Measurements from ENCODE around the gene FZD2.

DNA sequence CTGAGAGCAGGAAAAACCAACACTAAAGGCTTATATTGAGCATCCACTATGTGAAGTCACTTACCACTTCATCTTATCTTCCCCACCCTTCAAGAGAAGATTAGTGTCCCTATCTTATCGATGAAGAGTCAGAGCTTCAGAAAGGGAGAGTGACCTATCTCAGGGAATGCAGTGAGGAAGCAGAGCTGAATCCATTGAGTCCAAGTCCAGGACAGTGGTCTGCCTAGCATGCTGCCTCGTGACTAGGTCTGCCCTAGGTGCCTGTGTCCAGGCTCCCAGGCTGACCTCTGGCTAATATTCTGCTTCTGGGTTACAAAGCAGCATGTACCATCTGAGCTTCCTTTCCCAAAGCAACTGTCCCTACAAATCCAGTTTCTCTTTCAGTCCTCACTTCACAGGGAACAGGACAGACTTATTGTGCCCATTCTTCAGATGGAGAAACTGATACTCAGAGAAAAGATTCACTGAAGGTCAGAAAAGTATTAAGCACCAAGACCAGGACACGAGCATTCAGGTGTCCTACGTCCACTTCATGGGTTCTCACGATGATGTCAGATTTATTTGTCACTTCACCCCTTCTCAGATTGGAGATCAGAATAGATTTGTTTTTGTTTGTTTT lies 13.3 kb upstream of the FZD2 start:
- TF ChIP-seq, protein P1, sequence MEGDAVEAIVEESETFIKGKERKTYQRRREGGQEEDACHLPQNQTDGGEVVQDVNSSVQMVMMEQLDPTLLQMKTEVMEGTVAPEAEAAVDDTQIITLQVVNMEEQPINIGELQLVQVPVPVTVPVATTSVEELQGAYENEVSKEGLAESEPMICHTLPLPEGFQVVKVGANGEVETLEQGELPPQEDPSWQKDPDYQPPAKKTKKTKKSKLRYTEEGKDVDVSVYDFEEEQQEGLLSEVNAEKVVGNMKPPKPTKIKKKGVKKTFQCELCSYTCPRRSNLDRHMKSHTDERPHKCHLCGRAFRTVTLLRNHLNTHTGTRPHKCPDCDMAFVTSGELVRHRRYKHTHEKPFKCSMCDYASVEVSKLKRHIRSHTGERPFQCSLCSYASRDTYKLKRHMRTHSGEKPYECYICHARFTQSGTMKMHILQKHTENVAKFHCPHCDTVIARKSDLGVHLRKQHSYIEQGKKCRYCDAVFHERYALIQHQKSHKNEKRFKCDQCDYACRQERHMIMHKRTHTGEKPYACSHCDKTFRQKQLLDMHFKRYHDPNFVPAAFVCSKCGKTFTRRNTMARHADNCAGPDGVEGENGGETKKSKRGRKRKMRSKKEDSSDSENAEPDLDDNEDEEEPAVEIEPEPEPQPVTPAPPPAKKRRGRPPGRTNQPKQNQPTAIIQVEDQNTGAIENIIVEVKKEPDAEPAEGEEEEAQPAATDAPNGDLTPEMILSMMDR (IDR thresholded peaks at IDR 0.05) = no peak
- TF ChIP-seq POLR2A (IDR thresholded peaks at IDR 0.05) = no peak

Measured in Peyer's patch (tissue), 4 donors.